Endothelial cell of hepatic sinusoid (primary cell): ENCODE measurements around the gene SLC16A5.

Source experiments
- in situ Hi-C: cut with HindIII; loops from 2 replicates; pipeline ENCODE4 v1.10.0; 2017; ENCODE audit warnings: low sequenced_read_pairs

SLC16A5 gene

GRCh38 chr17:75084039-75084660, 3.6 kb upstream of the SLC16A5 start:
- in situ Hi-C loops = no loop called here

- in situ Hi-C loops = no loop called here
These were observed 1.1 kb upstream of the SLC16A5 start for GRCh38 chr17:75086496-75087181.

GRCh38 chr17:75087182-75087557, 584 bp upstream of the SLC16A5 start:
- in situ Hi-C loops = no loop called here

- in situ Hi-C loops = no loop called here
These were observed 987 bp downstream of the SLC16A5 start for GRCh38 chr17:75088465-75089417.

GRCh38 chr17:75090871-75091854, 3.4 kb downstream of the SLC16A5 start:
- in situ Hi-C loops = no loop called here

GRCh38 chr17:75091855-75092327, 4.1 kb downstream of the SLC16A5 start:
- in situ Hi-C loops = no loop called here

- in situ Hi-C loops = no loop called here
These were observed 5.9 kb downstream of the SLC16A5 start for GRCh38 chr17:75093548-75094158.

GRCh38 chr17:75094871-75095399, 7.2 kb downstream of the SLC16A5 start:
- in situ Hi-C loops = no loop called here

GRCh38 chr17:75096082-75096625, 8.4 kb downstream of the SLC16A5 start:
- in situ Hi-C loops = no loop called here

- in situ Hi-C loops = no loop called here
These were observed 10.1 kb downstream of the SLC16A5 start for GRCh38 chr17:75097865-75098264.

- in situ Hi-C loops = no loop called here
These were observed 11.1 kb downstream of the SLC16A5 start for GRCh38 chr17:75098861-75099260.

- in situ Hi-C loops = no loop called here
These were observed 12.3 kb downstream of the SLC16A5 start for GRCh38 chr17:75099881-75100595.

GRCh38 chr17:75102385-75102821, 14.6 kb downstream of the SLC16A5 start:
- in situ Hi-C loops = no loop called here

GRCh38 chr17:75103601-75104554, 16.1 kb downstream of the SLC16A5 start:
- in situ Hi-C loops = no loop called here

- in situ Hi-C loops = no loop called here
These were observed 17.6 kb downstream of the SLC16A5 start for GRCh38 chr17:75105126-75106080.

- in situ Hi-C loops = no loop called here
These were observed 20.4 kb downstream of the SLC16A5 start for GRCh38 chr17:75108193-75108592.
